HG02623 (cell line): ENCODE measurements around the gene ZNF738.

Experiments used
- ATAC-seq: cut with Tn5 transposase; IDR thresholded peaks from one replicate; pipeline ENCODE4 v1.9.1; 2021; ENCODE audit warnings: moderate library complexity; ENCODE audit not compliant: unreplicated experiment

Gene ZNF738

DNA sequence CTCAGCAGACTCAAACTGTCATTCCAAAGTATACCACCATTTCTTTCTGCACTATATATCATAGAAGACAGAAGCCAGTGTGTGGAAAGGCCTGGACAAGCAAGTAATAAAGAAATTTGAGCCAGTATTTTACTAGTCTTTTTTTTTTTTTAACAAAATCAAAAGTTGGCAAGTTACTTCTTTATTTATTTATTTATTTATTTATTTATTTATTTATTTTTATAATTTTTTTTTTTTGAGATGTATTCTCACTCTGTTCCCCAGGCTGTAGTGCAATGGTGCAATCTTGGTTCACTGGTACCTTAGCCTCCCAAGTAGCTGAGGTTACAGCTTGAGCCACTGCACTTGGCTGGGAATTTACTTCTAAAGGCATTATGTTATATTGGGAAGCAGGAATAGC, 63.4 kb downstream of the ZNF738 start:
- ATAC-seq: no peak

DNA sequence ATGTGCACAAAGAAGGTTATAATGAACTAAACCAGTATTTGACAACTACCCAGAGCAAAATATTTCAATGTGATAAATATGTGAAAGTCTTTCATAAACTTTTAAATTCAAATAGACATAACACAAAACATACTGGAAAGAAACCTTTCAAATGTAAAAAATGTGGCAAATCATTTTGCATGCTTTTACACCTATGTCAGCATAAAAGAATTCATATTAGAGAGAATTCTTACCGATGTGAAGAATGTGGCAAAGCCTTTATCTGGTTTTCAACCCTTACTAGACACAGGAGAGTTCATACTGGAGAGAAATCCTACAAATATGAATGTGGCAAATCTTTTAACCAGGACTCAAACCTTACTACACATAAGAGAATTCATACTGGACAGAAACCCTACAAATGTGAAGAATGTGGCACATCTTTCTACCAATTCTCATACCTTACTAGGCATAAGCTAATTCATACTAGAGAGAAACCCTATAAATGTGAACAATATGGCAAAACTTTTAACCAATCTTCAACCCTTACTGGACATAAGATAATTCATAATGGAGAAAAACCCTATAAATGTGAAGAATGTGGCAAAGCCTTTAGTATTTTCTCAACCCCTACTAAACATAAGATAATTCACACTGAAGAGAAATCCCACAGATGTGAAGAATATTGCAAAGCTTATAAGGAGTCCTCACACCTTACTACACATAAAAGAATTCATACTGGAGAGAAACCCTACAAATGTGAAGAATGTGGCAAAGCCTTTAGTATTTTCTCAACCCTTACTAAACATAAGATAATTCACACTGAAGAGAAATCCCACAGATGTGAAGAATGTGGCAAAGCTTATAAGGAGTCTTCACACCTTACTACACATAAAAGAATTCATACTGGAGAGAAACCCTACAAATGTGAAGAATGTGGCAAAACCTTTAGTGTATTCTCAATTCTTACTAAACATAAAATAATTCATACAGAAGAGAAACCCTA, 64.5 kb downstream of the ZNF738 start:
- ATAC-seq: no peak
